ENCODE data around the gene TRABD.

Gene TRABD

GRCh38 chr22:50190182-50190940, 4.6 kb downstream of the TRABD start:
- H3K27ac ChIP-seq (ENCODE audit: poor library complexity, severe bottlenecking): peak overlapping the region; percentile 80
- H3K4me1 ChIP-seq (ENCODE audit: insufficient read depth, poor library complexity, severe bottlenecking): peaks cover 26% of the 10 kb centered on the region
- DNase-seq (ENCODE audit: low spot score) (peak; percentile 88), ATAC-seq (ENCODE audit: low read depth) (peak; percentile 69)
- H3K4me3 ChIP-seq (ENCODE audit: severe bottlenecking): peak overlapping the region; percentile 35
- TF ChIP-seq, protein P1, sequence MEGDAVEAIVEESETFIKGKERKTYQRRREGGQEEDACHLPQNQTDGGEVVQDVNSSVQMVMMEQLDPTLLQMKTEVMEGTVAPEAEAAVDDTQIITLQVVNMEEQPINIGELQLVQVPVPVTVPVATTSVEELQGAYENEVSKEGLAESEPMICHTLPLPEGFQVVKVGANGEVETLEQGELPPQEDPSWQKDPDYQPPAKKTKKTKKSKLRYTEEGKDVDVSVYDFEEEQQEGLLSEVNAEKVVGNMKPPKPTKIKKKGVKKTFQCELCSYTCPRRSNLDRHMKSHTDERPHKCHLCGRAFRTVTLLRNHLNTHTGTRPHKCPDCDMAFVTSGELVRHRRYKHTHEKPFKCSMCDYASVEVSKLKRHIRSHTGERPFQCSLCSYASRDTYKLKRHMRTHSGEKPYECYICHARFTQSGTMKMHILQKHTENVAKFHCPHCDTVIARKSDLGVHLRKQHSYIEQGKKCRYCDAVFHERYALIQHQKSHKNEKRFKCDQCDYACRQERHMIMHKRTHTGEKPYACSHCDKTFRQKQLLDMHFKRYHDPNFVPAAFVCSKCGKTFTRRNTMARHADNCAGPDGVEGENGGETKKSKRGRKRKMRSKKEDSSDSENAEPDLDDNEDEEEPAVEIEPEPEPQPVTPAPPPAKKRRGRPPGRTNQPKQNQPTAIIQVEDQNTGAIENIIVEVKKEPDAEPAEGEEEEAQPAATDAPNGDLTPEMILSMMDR (IDR thresholded peaks at IDR 0.05; ENCODE audit: poor library complexity, severe bottlenecking): peak; percentile 39
- H3K27me3 ChIP-seq (ENCODE audit: insufficient read depth, poor library complexity, severe bottlenecking): no peaks in the 10 kb centered on the region
- H3K9me3 ChIP-seq (ENCODE audit: severe bottlenecking): no peaks in the 10 kb centered on the region
- H3K36me3 ChIP-seq (ENCODE audit: low read depth): peaks cover 46% of the 10 kb centered on the region

- H3K36me3 ChIP-seq (ENCODE audit: low read depth): peaks cover 53% of the 10 kb centered on the region
- H3K4me3 ChIP-seq (ENCODE audit: severe bottlenecking): peak overlapping the region; percentile 35
- no peak for ATAC-seq (ENCODE audit: low read depth)
- peak overlapping the region; percentile 80 for H3K27ac ChIP-seq (ENCODE audit: poor library complexity, severe bottlenecking)
- no peaks in the 10 kb centered on the region for H3K27me3 ChIP-seq (ENCODE audit: insufficient read depth, poor library complexity, severe bottlenecking)
- TF ChIP-seq, protein P1 (IDR thresholded peaks at IDR 0.05; ENCODE audit: poor library complexity, severe bottlenecking): no peak
- DNase-seq (ENCODE audit: low spot score): no peak
- no peaks in the 10 kb centered on the region for H3K9me3 ChIP-seq (ENCODE audit: severe bottlenecking)
- H3K4me1 ChIP-seq (ENCODE audit: insufficient read depth, poor library complexity, severe bottlenecking): peaks cover 26% of the 10 kb centered on the region
Observed at GRCh38 chr22:50190941-50191741, 5.4 kb downstream of the TRABD start.

DNA sequence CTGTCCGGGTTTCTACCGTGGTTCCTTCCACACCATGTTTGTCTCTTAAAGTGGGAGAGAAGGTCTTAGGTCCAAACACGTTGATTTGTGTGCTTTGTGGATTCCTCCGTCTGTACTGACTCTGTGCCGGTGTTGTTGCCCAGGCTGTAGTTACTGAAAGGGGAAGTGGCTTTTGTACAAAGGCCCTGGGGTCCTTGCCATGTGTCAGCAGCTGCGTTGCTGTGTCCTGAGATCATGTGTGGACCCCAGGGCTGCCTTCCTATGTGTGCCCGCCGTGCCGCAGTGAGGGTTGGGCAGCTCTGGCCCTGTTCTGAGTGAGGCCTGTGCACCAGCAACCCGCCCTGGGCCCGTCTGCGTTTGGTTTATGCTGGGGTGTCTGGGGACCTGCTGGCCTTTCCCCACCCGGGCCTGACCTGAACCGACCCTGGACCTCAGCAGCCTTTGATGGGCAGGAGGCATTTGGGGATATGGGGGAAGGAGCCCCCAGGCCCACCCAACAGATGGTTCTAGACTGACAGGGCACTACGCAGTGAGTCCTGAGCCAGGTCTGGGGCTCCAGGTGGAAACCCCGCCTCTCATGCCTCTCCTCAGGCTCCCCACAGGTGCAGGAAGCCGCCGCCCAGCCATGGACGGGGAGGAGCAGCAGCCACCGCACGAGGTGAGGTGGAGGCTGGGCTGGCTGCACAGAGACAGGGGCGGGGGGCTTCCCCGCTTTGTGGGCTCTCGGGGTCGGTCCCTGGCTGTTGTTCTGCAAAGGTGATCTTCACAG, 6.9 kb downstream of the TRABD start:
- H3K27ac ChIP-seq (ENCODE audit: poor library complexity, severe bottlenecking): no peak overlapping the region
- no peak overlapping the region for H3K4me3 ChIP-seq (ENCODE audit: severe bottlenecking)
- no peaks in the 10 kb centered on the region for H3K9me3 ChIP-seq (ENCODE audit: severe bottlenecking)
- TF ChIP-seq, protein P1 (IDR thresholded peaks at IDR 0.05; ENCODE audit: poor library complexity, severe bottlenecking): no peak
- H3K36me3 ChIP-seq (ENCODE audit: low read depth): peaks cover 53% of the 10 kb centered on the region
- ATAC-seq (ENCODE audit: low read depth) (no peak), DNase-seq (ENCODE audit: low spot score) (no peak)
- no peaks in the 10 kb centered on the region for H3K27me3 ChIP-seq (ENCODE audit: insufficient read depth, poor library complexity, severe bottlenecking)
- peaks cover 21% of the 10 kb centered on the region for H3K4me1 ChIP-seq (ENCODE audit: insufficient read depth, poor library complexity, severe bottlenecking)

- no peaks in the 10 kb centered on the region for H3K27me3 ChIP-seq (ENCODE audit: insufficient read depth, poor library complexity, severe bottlenecking)
- peaks cover 21% of the 10 kb centered on the region for H3K4me1 ChIP-seq (ENCODE audit: insufficient read depth, poor library complexity, severe bottlenecking)
- no peak overlapping the region for H3K27ac ChIP-seq (ENCODE audit: poor library complexity, severe bottlenecking)
- no peaks in the 10 kb centered on the region for H3K9me3 ChIP-seq (ENCODE audit: severe bottlenecking)
- ATAC-seq (ENCODE audit: low read depth) (no peak), DNase-seq (ENCODE audit: low spot score) (no peak)
- TF ChIP-seq, protein P1 (IDR thresholded peaks at IDR 0.05; ENCODE audit: poor library complexity, severe bottlenecking): no peak
- peaks cover 57% of the 10 kb centered on the region for H3K36me3 ChIP-seq (ENCODE audit: low read depth)
- no peak overlapping the region for H3K4me3 ChIP-seq (ENCODE audit: severe bottlenecking)
Observed at GRCh38 chr22:50193621-50194020, 7.9 kb downstream of the TRABD start.

Data from RWPE2 (cell line).